Measurements from ENCODE around the gene HMCN1.

HMCN1 gene

DNA sequence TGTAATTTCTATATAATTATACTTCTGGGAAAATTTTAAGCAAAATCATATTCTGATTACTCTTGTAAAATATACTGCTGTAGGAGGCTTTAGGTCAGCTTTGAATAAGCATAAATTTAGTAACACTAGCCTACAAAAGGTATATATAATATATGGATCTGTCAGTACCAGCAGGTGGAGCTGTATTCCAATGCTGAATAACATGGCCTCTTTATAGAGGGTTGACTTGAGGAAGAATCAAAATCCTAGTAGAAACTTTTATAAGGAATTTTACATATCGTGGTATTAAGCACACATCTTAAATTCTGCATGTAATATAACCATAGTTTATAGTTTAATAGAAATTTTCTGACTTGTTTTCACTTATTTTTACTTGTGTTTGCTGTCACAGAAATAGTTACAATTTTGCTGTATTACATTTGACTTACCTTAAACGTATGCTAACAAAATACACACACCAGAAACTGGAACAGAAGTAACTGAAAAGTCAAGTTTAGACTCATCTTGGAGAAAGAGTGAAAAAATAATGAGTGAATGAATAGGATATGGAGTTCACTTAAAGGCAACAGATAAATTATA is 79.3 kb downstream of the HMCN1 start:
- TF ChIP-seq, protein P1, sequence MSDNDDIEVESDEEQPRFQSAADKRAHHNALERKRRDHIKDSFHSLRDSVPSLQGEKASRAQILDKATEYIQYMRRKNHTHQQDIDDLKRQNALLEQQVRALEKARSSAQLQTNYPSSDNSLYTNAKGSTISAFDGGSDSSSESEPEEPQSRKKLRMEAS (IDR thresholded peaks at IDR 0.05; ENCODE audit: low read depth, low read length) = no peak
- no peak for TF ChIP-seq MYC (IDR thresholded peaks at IDR 0.05; ENCODE audit: low read depth, low read length)
- TF ChIP-seq, protein P2, sequence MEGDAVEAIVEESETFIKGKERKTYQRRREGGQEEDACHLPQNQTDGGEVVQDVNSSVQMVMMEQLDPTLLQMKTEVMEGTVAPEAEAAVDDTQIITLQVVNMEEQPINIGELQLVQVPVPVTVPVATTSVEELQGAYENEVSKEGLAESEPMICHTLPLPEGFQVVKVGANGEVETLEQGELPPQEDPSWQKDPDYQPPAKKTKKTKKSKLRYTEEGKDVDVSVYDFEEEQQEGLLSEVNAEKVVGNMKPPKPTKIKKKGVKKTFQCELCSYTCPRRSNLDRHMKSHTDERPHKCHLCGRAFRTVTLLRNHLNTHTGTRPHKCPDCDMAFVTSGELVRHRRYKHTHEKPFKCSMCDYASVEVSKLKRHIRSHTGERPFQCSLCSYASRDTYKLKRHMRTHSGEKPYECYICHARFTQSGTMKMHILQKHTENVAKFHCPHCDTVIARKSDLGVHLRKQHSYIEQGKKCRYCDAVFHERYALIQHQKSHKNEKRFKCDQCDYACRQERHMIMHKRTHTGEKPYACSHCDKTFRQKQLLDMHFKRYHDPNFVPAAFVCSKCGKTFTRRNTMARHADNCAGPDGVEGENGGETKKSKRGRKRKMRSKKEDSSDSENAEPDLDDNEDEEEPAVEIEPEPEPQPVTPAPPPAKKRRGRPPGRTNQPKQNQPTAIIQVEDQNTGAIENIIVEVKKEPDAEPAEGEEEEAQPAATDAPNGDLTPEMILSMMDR (IDR thresholded peaks at IDR 0.05; ENCODE audit: low read depth, low read length) = peak; percentile 37
- no peak for TF ChIP-seq POLR2A (IDR thresholded peaks at IDR 0.05; ENCODE audit: extremely low read depth, insufficient read length)
- peak; percentile 51 for DNase-seq (ENCODE audit: low read depth)
- H3K4me3 ChIP-seq (ENCODE audit: low read depth, low read length) = no peak overlapping the region

DNA sequence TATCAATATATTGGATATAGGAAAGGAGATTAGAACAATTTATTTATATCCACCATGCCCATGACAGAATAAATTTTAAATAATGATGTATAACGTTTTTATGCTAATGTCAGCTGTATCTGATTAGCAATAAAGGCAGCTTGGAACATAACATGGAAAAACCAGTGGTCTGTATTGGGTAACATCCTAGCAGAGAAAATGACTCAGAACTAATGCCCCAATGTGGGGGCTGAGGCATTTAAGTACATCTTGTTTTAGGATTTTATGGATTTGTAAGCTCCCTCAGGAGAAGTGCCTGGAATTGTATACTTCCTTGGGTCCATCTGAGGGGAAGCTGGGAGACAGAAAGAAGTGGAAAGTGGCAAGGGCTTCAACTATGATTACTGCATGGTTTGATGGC is 82.3 kb downstream of the HMCN1 start:
- DNase-seq (ENCODE audit: low read depth) = no peak
- no peak overlapping the region for H3K4me3 ChIP-seq (ENCODE audit: low read depth, low read length)
- TF ChIP-seq, protein P2 (IDR thresholded peaks at IDR 0.05; ENCODE audit: low read depth, low read length) = no peak
- no peak for TF ChIP-seq POLR2A (IDR thresholded peaks at IDR 0.05; ENCODE audit: extremely low read depth, insufficient read length)
- TF ChIP-seq MYC (IDR thresholded peaks at IDR 0.05; ENCODE audit: low read depth, low read length) = no peak

DNA sequence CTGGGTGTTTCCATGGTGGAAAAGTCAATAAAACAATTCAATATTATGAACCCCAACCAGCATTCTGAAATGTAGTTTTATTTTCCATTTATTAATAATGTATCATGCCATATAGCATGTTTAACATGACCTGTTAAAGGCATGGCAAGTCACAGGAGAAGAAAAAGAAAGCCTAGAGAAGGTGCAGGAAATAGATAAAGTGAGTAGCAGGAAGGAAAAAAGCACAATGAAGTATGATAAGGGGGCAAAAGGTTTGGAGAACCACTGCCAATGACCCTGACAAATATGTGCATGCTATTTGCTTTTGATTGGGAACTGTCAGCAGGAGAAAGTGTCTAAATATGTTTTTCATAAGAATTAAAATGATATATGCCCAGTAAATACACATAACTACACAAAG is 85.6 kb downstream of the HMCN1 start:
- no peak for DNase-seq (ENCODE audit: low read depth)
- no peak overlapping the region for H3K4me3 ChIP-seq (ENCODE audit: low read depth, low read length)
- TF ChIP-seq, protein P2 (IDR thresholded peaks at IDR 0.05; ENCODE audit: low read depth, low read length) = no peak
- no peak for TF ChIP-seq POLR2A (IDR thresholded peaks at IDR 0.05; ENCODE audit: extremely low read depth, insufficient read length)
- TF ChIP-seq MYC (IDR thresholded peaks at IDR 0.05; ENCODE audit: low read depth, low read length) = no peak

DNA sequence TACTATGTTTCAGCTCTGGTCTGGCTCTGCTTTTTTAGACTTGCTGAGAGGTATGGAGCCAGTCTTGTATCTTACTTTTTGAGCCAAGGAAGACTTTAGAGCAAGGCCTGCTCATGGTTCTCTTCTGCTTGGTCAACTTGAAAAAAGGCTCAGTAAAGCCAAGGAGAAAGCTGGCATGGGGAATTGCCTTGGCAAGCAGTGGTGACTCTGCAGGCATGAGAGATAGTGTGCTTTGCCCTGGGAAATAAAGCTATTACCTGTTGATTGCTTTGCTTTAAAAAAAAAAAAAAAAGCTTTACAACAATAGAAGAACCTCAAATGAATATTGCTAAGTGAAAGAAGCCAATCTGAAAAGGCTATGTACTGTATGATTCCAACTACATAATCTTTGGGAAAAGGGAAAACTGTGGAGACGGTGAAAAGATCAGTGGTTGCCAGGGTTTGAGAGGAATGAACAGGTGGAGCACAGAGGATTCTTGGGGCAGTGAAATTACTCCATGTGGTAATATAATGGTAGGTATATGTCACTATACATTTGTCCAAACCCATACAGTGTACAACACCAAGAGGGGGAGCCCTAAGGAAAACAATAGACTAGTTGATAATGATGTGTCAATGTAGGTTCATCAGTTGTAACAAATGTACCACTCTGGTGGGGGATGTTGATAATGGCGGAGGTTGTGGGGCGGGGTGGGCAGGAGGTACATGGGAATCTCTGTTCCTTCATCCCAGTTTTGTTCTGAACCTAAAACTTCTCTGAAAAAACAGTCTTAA is 87.6 kb downstream of the HMCN1 start:
- DNase-seq (ENCODE audit: low read depth) = peak; percentile 3
- H3K4me3 ChIP-seq (ENCODE audit: low read depth, low read length) = no peak overlapping the region
- no peak for TF ChIP-seq POLR2A (IDR thresholded peaks at IDR 0.05; ENCODE audit: extremely low read depth, insufficient read length)
- TF ChIP-seq, protein P2 (IDR thresholded peaks at IDR 0.05; ENCODE audit: low read depth, low read length) = no peak
- TF ChIP-seq MYC (IDR thresholded peaks at IDR 0.05; ENCODE audit: low read depth, low read length) = no peak
- TF ChIP-seq, protein P1 (IDR thresholded peaks at IDR 0.05; ENCODE audit: low read depth, low read length) = no peak

DNA sequence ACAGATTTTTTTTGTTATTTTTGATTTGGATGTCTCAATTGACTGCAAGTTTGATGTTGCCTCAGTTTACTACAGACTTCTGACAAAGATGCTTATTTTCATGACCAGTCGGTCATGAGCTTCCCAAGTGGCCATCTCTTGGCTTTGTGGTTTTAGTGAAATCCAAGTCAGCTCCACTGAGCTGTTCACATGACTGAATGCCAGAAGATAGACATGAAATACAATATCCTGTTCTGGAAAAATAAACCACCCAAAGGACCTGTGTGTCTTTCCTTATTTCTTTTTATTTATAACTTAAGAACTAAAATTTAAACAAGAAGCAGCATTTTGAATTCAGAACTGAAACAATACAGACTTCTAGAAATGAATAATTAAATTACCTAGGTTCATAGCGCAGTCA is 89.3 kb downstream of the HMCN1 start:
- no peak for TF ChIP-seq MYC (IDR thresholded peaks at IDR 0.05; ENCODE audit: low read depth, low read length)
- TF ChIP-seq, protein P2 (IDR thresholded peaks at IDR 0.05; ENCODE audit: low read depth, low read length) = no peak
- TF ChIP-seq, protein P1 (IDR thresholded peaks at IDR 0.05; ENCODE audit: low read depth, low read length) = no peak
- H3K4me3 ChIP-seq (ENCODE audit: low read depth, low read length) = no peak overlapping the region
- DNase-seq (ENCODE audit: low read depth) = no peak
